Measurements from ENCODE around the gene PKD1. TPM values are rescaled to one million over a fixed set of nuclear protein-coding genes. Genes with fewer than 3 reads are reported as not detected.

PKD1 gene
- total RNA-seq, 4 donors from 2014 or later: 209 to 446 (median 293) TPM

DNA sequence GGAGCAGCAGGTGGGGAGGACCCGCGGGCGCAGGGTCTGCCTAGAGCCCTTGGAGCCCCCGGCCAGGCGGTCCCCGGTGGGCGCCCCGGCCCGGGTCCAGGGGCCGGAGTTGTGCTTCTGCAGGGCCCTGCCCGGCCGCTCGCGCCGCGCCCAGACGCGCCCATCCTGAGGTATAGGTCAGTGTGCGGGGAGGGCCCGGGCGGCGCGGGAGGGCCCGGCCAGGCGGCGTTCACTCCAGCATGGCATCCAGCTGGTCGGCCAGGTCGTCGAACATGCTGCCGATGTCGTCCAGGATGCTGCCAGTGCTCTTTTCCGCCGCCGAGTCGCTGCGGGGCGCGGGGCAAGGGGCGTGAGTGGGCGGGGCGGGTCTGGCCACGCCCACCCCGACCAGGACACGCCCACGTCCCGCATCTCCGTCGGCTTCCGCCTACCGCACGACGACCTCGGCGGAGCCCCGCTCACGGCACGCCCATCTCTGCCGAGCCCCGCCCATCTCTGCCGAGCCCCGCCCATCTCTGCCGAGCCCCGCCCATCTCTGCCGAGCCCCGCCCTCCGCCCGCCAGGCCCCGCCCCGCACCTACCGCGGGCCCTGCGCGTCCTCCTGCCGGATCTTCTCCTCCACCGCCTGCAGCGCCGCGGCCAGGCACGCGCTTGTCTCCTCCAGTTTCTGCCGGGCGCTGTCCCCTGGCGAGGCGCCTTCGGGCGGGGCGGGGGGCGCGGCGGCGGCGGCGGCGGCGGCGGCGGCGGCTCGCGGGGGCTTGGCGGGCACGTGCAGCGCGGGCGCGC lies 42.8 kb upstream of the PKD1 start:
- no peak overlapping the region for H3K27ac ChIP-seq
- H3K27me3 ChIP-seq: no peaks in the 10 kb centered on the region
- peak overlapping the region; percentile 36 for H3K4me3 ChIP-seq
- peaks cover 45% of the 10 kb centered on the region for H3K36me3 ChIP-seq
- WGBS: 33% methylated on average over 33 of the region's 106 CpGs
- no peaks in the 10 kb centered on the region for H3K9me3 ChIP-seq
- no peak for DNase-seq (ENCODE audit: low spot score in 2 of 2)
- TF ChIP-seq EP300 (IDR thresholded peaks at IDR 0.05): no peak
- no peak for TF ChIP-seq POLR2AphosphoS5 (IDR thresholded peaks at IDR 0.05)
- no peak for TF ChIP-seq POLR2A (IDR thresholded peaks at IDR 0.05)
- TF ChIP-seq, protein P1, sequence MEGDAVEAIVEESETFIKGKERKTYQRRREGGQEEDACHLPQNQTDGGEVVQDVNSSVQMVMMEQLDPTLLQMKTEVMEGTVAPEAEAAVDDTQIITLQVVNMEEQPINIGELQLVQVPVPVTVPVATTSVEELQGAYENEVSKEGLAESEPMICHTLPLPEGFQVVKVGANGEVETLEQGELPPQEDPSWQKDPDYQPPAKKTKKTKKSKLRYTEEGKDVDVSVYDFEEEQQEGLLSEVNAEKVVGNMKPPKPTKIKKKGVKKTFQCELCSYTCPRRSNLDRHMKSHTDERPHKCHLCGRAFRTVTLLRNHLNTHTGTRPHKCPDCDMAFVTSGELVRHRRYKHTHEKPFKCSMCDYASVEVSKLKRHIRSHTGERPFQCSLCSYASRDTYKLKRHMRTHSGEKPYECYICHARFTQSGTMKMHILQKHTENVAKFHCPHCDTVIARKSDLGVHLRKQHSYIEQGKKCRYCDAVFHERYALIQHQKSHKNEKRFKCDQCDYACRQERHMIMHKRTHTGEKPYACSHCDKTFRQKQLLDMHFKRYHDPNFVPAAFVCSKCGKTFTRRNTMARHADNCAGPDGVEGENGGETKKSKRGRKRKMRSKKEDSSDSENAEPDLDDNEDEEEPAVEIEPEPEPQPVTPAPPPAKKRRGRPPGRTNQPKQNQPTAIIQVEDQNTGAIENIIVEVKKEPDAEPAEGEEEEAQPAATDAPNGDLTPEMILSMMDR (IDR thresholded peaks at IDR 0.05): no peak
- peaks cover 13% of the 10 kb centered on the region for H3K4me1 ChIP-seq

GRCh38 chr16:2177561-2177960 lies 41.9 kb upstream of the PKD1 start:
- DNase-seq (ENCODE audit: low spot score in 2 of 2): no peak
- no peak overlapping the region for H3K27ac ChIP-seq
- TF ChIP-seq, protein P1 (IDR thresholded peaks at IDR 0.05): no peak
- TF ChIP-seq POLR2AphosphoS5 (IDR thresholded peaks at IDR 0.05) (no peak), EP300 (IDR thresholded peaks at IDR 0.05) (no peak), POLR2A (IDR thresholded peaks at IDR 0.05) (no peak)
- WGBS: 90% methylated on average over 5 of the region's 20 CpGs
- peaks cover 54% of the 10 kb centered on the region for H3K36me3 ChIP-seq
- peaks cover 13% of the 10 kb centered on the region for H3K4me1 ChIP-seq
- no peaks in the 10 kb centered on the region for H3K9me3 ChIP-seq
- H3K27me3 ChIP-seq: no peaks in the 10 kb centered on the region
- no peak overlapping the region for H3K4me3 ChIP-seq

GRCh38 chr16:2177101-2177500 lies 41.4 kb upstream of the PKD1 start:
- H3K4me3 ChIP-seq: no peak overlapping the region
- H3K27me3 ChIP-seq: no peaks in the 10 kb centered on the region
- no peak for DNase-seq (ENCODE audit: low spot score in 2 of 2)
- no peak overlapping the region for H3K27ac ChIP-seq
- TF ChIP-seq POLR2A (IDR thresholded peaks at IDR 0.05) (no peak), POLR2AphosphoS5 (IDR thresholded peaks at IDR 0.05) (no peak), EP300 (IDR thresholded peaks at IDR 0.05) (no peak)
- WGBS: 89% methylated on average over 14 of the region's 18 CpGs
- H3K4me1 ChIP-seq: peaks cover 13% of the 10 kb centered on the region
- H3K9me3 ChIP-seq: no peaks in the 10 kb centered on the region
- peaks cover 59% of the 10 kb centered on the region for H3K36me3 ChIP-seq

DNA sequence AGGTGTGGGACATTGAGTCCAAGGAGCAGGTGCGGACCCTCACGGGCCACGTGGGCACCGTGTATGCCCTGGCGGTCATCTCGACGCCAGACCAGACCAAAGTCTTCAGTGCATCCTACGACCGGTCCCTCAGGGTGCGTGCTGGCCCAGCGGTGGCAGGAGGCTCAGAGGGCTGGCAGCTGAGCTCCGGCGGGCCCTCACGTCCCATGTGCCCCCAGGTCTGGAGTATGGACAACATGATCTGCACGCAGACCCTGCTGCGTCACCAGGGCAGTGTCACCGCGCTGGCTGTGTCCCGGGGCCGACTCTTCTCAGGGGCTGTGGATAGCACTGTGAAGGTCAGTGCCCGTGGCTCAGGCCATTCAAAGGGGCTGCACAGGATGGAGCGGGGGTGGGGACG lies 40.3 kb upstream of the PKD1 start:
- Histone ChIP-seq H3K4me1 (peaks cover 9% of the 10 kb centered on the region), H3K4me3 (no peak overlapping the region), H3K27ac (no peak overlapping the region), H3K36me3 (peaks cover 70% of the 10 kb centered on the region), H3K27me3 (no peaks in the 10 kb centered on the region), H3K9me3 (no peaks in the 10 kb centered on the region)
- WGBS: 87% methylated on average over 3 of the region's 23 CpGs
- no peak for DNase-seq (ENCODE audit: low spot score in 2 of 2)
- TF ChIP-seq POLR2AphosphoS5 (IDR thresholded peaks at IDR 0.05): no peak
- TF ChIP-seq, protein P1 (IDR thresholded peaks at IDR 0.05): no peak
- no peak for TF ChIP-seq EP300 (IDR thresholded peaks at IDR 0.05)
- TF ChIP-seq POLR2A (IDR thresholded peaks at IDR 0.05): no peak

- WGBS: 86% methylated on average over 4 of the region's 10 CpGs
- TF ChIP-seq POLR2A (IDR thresholded peaks at IDR 0.05) (no peak), EP300 (IDR thresholded peaks at IDR 0.05) (no peak), POLR2AphosphoS5 (IDR thresholded peaks at IDR 0.05) (no peak)
- TF ChIP-seq, protein P1 (IDR thresholded peaks at IDR 0.05): no peak
- Histone ChIP-seq H3K9me3 (no peaks in the 10 kb centered on the region), H3K4me1 (peaks cover 9% of the 10 kb centered on the region), H3K27me3 (no peaks in the 10 kb centered on the region), H3K36me3 (peaks cover 75% of the 10 kb centered on the region), H3K4me3 (no peak overlapping the region), H3K27ac (no peak overlapping the region)
- DNase-seq (ENCODE audit: low spot score in 2 of 2): no peak
Observed at GRCh38 chr16:2175454-2175853, 39.8 kb upstream of the PKD1 start.

Data from suprapubic skin (tissue), 4 donors.